ENCODE results near the gene CSRP1. TPM values are rescaled to one million over a fixed set of nuclear protein-coding genes. Genes with fewer than 3 reads are reported as not detected.
A peak's percentile ranks its signal among the peaks of the same experiment; 100 is the strongest.

Gene CSRP1
- total RNA-seq, 2 donors from 2014 or later = 2,051 to 3,060 TPM

GRCh38 chr1:201471772-201472171, 35.2 kb downstream of the CSRP1 start:
- no peak overlapping the region for H3K4me3 ChIP-seq
- H3K27me3 ChIP-seq (replicated peaks; ENCODE audit: insufficient read depth) = no peaks in the 10 kb centered on the region
- H3K36me3 ChIP-seq = no peaks in the 10 kb centered on the region
- no peak for TF ChIP-seq CTCF (IDR thresholded peaks at IDR 0.05)
- ATAC-seq (ENCODE audit: insufficient number of reproducible peaks, low FRiP score, low read depth) (no peak), DNase-seq (ENCODE audit: low spot score) (no peak)
- H3K4me1 ChIP-seq (ENCODE audit: control insufficient read depth in 1 of 2, low read depth in 2 of 2) = peaks cover 8 to 34% of the 10 kb centered on the region in 2 donors
- peak overlapping the region; percentile 10 to 23 for H3K27ac ChIP-seq
- H3K9me3 ChIP-seq = no peaks in the 10 kb centered on the region

- peaks cover 4% of the 10 kb centered on the region for H3K36me3 ChIP-seq
- no peak for TF ChIP-seq CTCF (IDR thresholded peaks at IDR 0.05)
- peak overlapping the region; percentile 95 to 96 for H3K27ac ChIP-seq
- H3K4me3 ChIP-seq = no peak overlapping the region
- DNase-seq (ENCODE audit: low spot score) (no peak), ATAC-seq (ENCODE audit: insufficient number of reproducible peaks, low FRiP score, low read depth) (no peak)
- no peaks in the 10 kb centered on the region for H3K9me3 ChIP-seq
- peaks cover 13 to 41% of the 10 kb centered on the region in 2 donors for H3K4me1 ChIP-seq (ENCODE audit: control insufficient read depth in 1 of 2, low read depth in 2 of 2)
- no peaks in the 10 kb centered on the region for H3K27me3 ChIP-seq (replicated peaks; ENCODE audit: insufficient read depth)
These were observed 36.3 kb downstream of the CSRP1 start for GRCh38 chr1:201470581-201470980.

GRCh38 chr1:201469645-201470074, 37.3 kb downstream of the CSRP1 start:
- H3K36me3 ChIP-seq = peaks cover 13% of the 10 kb centered on the region
- H3K9me3 ChIP-seq = no peaks in the 10 kb centered on the region
- no peak for TF ChIP-seq CTCF (IDR thresholded peaks at IDR 0.05)
- DNase-seq (ENCODE audit: low spot score) (no peak), ATAC-seq (ENCODE audit: insufficient number of reproducible peaks, low FRiP score, low read depth) (no peak)
- H3K27ac ChIP-seq = peak overlapping the region; percentile 95 to 96
- peaks cover 8 to 43% of the 10 kb centered on the region in 2 donors for H3K4me1 ChIP-seq (ENCODE audit: control insufficient read depth in 1 of 2, low read depth in 2 of 2)
- H3K27me3 ChIP-seq (replicated peaks; ENCODE audit: insufficient read depth) = no peaks in the 10 kb centered on the region
- H3K4me3 ChIP-seq = peak overlapping the region; percentile 83

GRCh38 chr1:201468844-201469644, 37.9 kb downstream of the CSRP1 start, which contains the start of gene PHLDA3:
Gene PHLDA3, minus strand, starts transcription at chr1:201469188. Its CDS starts 402 bp downstream, at chr1:201468786.
- H3K27ac ChIP-seq = peak within 1 kb of the TSS; percentile 95 to 96
- peaks cover 19% of the 10 kb centered on the region for H3K36me3 ChIP-seq
- DNase-seq (ENCODE audit: low spot score) = peak; percentile 80
- no peaks in the 10 kb centered on the region for H3K9me3 ChIP-seq
- peak; percentile 58 for ATAC-seq (ENCODE audit: insufficient number of reproducible peaks, low FRiP score, low read depth)
- H3K4me1 ChIP-seq (ENCODE audit: control insufficient read depth in 1 of 2, low read depth in 2 of 2) = peaks cover 8 to 45% of the 10 kb centered on the region in 2 donors
- TF ChIP-seq CTCF (IDR thresholded peaks at IDR 0.05) = no peak
- peak within 1 kb of the TSS; percentile 83 for H3K4me3 ChIP-seq
- H3K27me3 ChIP-seq (replicated peaks; ENCODE audit: insufficient read depth) = no peaks in the 10 kb centered on the region

- DNase-seq (ENCODE audit: low spot score) (no peak), ATAC-seq (ENCODE audit: insufficient number of reproducible peaks, low FRiP score, low read depth) (no peak)
- H3K36me3 ChIP-seq = peaks cover 19% of the 10 kb centered on the region
- no peaks in the 10 kb centered on the region for H3K27me3 ChIP-seq (replicated peaks; ENCODE audit: insufficient read depth)
- peaks cover 8 to 51% of the 10 kb centered on the region in 2 donors for H3K4me1 ChIP-seq (ENCODE audit: control insufficient read depth in 1 of 2, low read depth in 2 of 2)
- TF ChIP-seq CTCF (IDR thresholded peaks at IDR 0.05) = no peak
- H3K27ac ChIP-seq = peak overlapping the region; percentile 95 to 96
- no peaks in the 10 kb centered on the region for H3K9me3 ChIP-seq
- peak overlapping the region; percentile 83 for H3K4me3 ChIP-seq
These were observed 38.5 kb downstream of the CSRP1 start for GRCh38 chr1:201468501-201468843.

Measured in thoracic aorta (tissue), 2 donors.